Erythroblast (primary cell): ENCODE data around the gene PPDPF.

ENCODE experiments used
- GATA1 ChIP-seq: IDR thresholded peaks from 2 replicates; pipeline ENCODE4 v1.6.1; 2011; ENCODE audit warnings: low read depth, mild to moderate bottlenecking, control low read depth, low read length, moderate library complexity
- POLR2A ChIP-seq: IDR thresholded peaks from 2 replicates; pipeline ENCODE4 v1.6.1; 2011; ENCODE audit warnings: mild to moderate bottlenecking, low read length

DNA sequence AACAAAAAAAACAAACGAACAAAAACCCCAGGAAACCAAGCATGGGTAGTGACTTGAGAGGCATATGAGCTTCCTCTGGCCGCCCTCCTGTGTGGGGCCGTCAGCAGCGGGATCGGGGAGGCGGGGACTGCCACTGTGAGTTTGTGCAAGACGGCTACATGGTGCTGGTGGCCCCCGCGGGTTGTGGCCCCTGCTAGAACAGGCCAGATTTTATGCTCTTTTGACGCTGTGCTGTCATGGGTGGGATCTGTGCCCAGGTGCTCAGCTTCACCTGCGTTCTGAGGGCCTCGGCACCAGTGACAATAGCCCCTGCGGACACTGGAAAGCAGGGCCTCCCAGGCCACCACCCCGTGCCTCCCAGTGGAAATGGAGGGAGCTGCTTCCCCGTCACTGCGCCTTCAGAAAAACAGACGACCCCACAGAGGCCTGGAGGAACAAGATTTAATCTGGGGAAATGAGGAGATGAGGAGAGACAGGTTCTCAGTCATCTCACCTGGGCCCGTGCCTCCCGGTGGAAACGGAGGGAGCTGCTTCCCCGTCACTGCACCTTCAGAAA, 43.4 kb upstream of the PPDPF start:
- TF ChIP-seq POLR2A (no peak), GATA1 (no peak)
